DOHH2 (cell line): ENCODE data around the gene FYB1.

Source experiments
- H3F3A ChIP-seq: fragments of 200-600 bp; sonication (generic), shearing (Covaris generic); 2 replicates; pipeline ENCODE4 v1.6.0; 2016; ENCODE audit warnings: antibody characterized with exemption, mild to moderate bottlenecking; ENCODE audit not compliant: control insufficient read depth, insufficient read depth
- H3K27ac ChIP-seq: fragments of 200-600 bp; sonication (generic); 2 replicates; pipeline ENCODE4 v1.5.1; 2014; ENCODE audit warnings: low read depth, mild to moderate bottlenecking, low read length, moderate library complexity
- H3K27me3 ChIP-seq: fragments of 200-600 bp; sonication (generic); 2 replicates; pipeline ENCODE4 v1.6.1; 2014; ENCODE audit warnings: mild to moderate bottlenecking, low read length, mixed read lengths; ENCODE audit not compliant: control insufficient read depth
- H3K36me3 ChIP-seq: fragments of 200-600 bp; sonication (generic); 2 replicates; pipeline ENCODE4 v1.6.1; 2014; ENCODE audit warnings: mild to moderate bottlenecking, low read length, moderate library complexity, mixed read lengths; ENCODE audit not compliant: control insufficient read depth
- H3K4me1 ChIP-seq: fragments of 200-600 bp; sonication (generic); 2 replicates; pipeline ENCODE4 v1.6.1; 2014; ENCODE audit warnings: mild to moderate bottlenecking, low read length, mixed read lengths; ENCODE audit not compliant: control insufficient read depth
- H3K4me2 ChIP-seq: fragments of 200-600 bp; sonication (generic); 2 replicates; pipeline ENCODE4 v1.6.0; 2014; ENCODE audit warnings: mild to moderate bottlenecking, low read length, moderate library complexity
- H3K4me3 ChIP-seq: fragments of 200-600 bp; sonication (generic); 2 replicates; pipeline ENCODE4 v1.5.1; 2014; ENCODE audit warnings: mild to moderate bottlenecking, low read length, mixed read lengths
- H3K79me2 ChIP-seq: fragments of 200-600 bp; sonication (generic); 2 replicates; pipeline ENCODE4 v1.6.1; 2014; ENCODE audit warnings: mild to moderate bottlenecking, low read length, mixed read lengths; ENCODE audit not compliant: control insufficient read depth
- H3K9me2 ChIP-seq: fragments of 200-600 bp; sonication (generic); replicated peaks from 2 replicates; pipeline ENCODE4 v1.6.1; 2014; ENCODE audit warnings: mild to moderate bottlenecking, low read length, mixed read lengths; ENCODE audit not compliant: control insufficient read depth
- H3K9me3 ChIP-seq: fragments of 200-600 bp; sonication (generic); 2 replicates; pipeline ENCODE4 v1.6.1; 2014; ENCODE audit warnings: antibody characterized with exemption, low read length, mixed read lengths; ENCODE audit not compliant: control insufficient read depth, insufficient read depth
- H4K20me1 ChIP-seq: fragments of 200-600 bp; sonication (generic); 2 replicates; pipeline ENCODE4 v1.6.0; 2014; ENCODE audit warnings: low read depth, mild to moderate bottlenecking, antibody characterized with exemption, low read length, moderate library complexity; ENCODE audit not compliant: control insufficient read depth, insufficient read depth
- EZH2phosphoT487 ChIP-seq: fragments of 200-600 bp; sonication (generic); IDR thresholded peaks from 2 replicates; pipeline ENCODE4 v1.6.1; 2017; ENCODE audit warnings: borderline replicate concordance, mild to moderate bottlenecking, antibody characterized with exemption, low read length, moderate library complexity, mixed read lengths
- TF ChIP-seq, protein P1 (sequence below): fragments of 200-600 bp; sonication (generic); IDR thresholded peaks from one replicate; pipeline ENCODE4 v1.5.1; 2014; ENCODE audit warnings: antibody characterized with exemption, mild to moderate bottlenecking, low read depth, low read length; ENCODE audit not compliant: poor library complexity, severe bottlenecking

FYB1 gene

GRCh38 chr5:39167972-39168342 is 51.4 kb downstream of the FYB1 start:
- Histone ChIP-seq H3K4me1 (no peaks in the 10 kb centered on the region), H3K36me3 (no peaks in the 10 kb centered on the region), H3K9me2 (no peaks in the 10 kb centered on the region), H4K20me1 (no peaks in the 10 kb centered on the region), H3K27ac (no peak overlapping the region), H3K9me3 (no peaks in the 10 kb centered on the region), H3K79me2 (no peaks in the 10 kb centered on the region), H3K27me3 (no peaks in the 10 kb centered on the region), H3K4me3 (no peak overlapping the region), H3F3A (no peaks in the 10 kb centered on the region), H3K4me2 (no peak overlapping the region)
- TF ChIP-seq EZH2phosphoT487 = no peak
- TF ChIP-seq, protein P1, sequence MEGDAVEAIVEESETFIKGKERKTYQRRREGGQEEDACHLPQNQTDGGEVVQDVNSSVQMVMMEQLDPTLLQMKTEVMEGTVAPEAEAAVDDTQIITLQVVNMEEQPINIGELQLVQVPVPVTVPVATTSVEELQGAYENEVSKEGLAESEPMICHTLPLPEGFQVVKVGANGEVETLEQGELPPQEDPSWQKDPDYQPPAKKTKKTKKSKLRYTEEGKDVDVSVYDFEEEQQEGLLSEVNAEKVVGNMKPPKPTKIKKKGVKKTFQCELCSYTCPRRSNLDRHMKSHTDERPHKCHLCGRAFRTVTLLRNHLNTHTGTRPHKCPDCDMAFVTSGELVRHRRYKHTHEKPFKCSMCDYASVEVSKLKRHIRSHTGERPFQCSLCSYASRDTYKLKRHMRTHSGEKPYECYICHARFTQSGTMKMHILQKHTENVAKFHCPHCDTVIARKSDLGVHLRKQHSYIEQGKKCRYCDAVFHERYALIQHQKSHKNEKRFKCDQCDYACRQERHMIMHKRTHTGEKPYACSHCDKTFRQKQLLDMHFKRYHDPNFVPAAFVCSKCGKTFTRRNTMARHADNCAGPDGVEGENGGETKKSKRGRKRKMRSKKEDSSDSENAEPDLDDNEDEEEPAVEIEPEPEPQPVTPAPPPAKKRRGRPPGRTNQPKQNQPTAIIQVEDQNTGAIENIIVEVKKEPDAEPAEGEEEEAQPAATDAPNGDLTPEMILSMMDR = no peak

DNA sequence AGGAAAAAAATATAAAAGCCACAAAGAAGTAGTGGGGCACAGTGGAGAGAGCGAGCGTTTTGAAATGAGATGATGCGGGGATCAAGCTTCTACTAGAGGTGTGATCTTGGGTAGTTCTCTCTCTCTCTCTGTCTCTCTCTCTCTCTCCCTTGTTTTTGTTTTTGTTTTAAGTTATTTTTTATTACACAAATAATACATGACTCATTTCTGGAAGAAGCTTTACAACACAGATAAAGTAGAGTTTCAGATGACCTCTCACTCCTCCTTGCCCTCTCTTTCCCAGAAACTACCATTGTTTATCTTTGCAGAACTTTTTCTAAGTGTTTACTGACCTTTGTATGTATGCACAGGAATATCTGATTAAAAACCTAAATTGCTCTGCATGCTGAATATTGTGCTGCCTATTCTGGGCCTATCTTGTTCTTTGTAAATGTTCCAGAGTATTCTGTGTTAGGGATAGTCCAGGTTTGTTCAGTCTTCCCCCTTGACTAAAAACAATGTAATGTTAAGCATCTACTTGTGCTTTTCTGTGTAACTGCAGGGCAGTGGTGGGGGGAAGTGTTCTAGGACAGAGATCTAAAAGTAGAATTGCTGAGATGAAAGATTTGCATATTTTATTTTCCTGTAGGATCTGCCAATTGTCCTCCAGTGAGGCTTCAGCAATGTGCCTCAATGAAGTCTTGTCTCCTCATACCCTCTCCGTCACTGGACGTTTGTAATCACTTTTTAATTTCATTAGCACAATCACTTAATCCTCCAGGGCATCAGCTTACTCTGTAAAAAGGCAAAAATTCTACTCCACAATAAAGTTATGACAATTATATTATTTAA is 52.0 kb downstream of the FYB1 start:
- Histone ChIP-seq H3K4me1 (no peaks in the 10 kb centered on the region), H3K27me3 (no peaks in the 10 kb centered on the region), H3K9me2 (no peaks in the 10 kb centered on the region), H3F3A (no peaks in the 10 kb centered on the region), H3K9me3 (no peaks in the 10 kb centered on the region), H3K4me2 (no peak overlapping the region), H3K4me3 (no peak overlapping the region), H3K79me2 (no peaks in the 10 kb centered on the region), H3K27ac (no peak overlapping the region), H3K36me3 (no peaks in the 10 kb centered on the region), H4K20me1 (no peaks in the 10 kb centered on the region)
- TF ChIP-seq EZH2phosphoT487 = no peak
- TF ChIP-seq, protein P1 = no peak

DNA sequence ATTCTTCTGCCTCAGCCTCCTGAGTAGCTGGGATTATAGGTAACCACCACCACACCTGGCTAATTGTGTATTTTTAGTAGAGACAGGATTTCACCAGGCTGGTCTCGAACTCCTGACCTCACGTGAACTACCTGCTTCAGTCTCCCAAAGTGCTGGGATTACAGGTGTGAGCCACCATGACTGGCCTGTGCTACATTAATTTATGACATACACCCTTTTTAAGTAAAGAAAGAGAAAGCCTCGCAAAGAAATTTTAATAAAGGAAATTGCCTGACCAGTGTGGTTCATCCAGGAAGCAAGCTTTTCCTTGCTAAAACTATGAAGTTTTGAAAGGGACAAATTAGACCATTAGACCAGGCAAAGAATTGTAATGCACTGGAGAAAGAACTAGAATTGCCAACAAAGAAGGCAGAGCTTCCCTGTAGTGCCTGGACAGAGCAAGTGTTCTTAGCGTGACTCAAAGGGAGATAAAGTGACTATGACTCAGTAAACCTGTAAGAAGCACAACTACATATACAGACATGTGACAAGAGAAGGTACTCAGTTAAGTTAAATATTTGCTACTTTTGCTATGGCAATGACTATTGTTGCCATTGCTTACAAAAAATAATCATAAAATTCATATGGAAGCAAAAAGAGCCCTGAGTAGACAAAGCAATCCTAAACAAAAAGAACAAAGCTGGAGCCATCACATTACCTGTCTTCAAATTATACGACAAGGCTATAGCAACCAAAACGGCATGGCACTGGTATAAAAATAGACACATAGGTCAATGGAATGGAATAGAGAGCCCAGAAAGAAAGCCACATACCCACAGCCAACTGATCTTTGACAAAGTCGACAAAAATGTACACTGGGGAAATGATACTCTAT is 54.6 kb downstream of the FYB1 start:
- H3F3A ChIP-seq = no peaks in the 10 kb centered on the region
- H3K9me3 ChIP-seq = no peaks in the 10 kb centered on the region
- H3K9me2 ChIP-seq = no peaks in the 10 kb centered on the region
- no peaks in the 10 kb centered on the region for H3K36me3 ChIP-seq
- no peaks in the 10 kb centered on the region for H4K20me1 ChIP-seq
- H3K27me3 ChIP-seq = no peaks in the 10 kb centered on the region
- no peak overlapping the region for H3K4me3 ChIP-seq
- H3K27ac ChIP-seq = no peak overlapping the region
- no peak overlapping the region for H3K4me2 ChIP-seq
- TF ChIP-seq, protein P1 = no peak
- no peak for TF ChIP-seq EZH2phosphoT487
- no peaks in the 10 kb centered on the region for H3K4me1 ChIP-seq
- H3K79me2 ChIP-seq = no peaks in the 10 kb centered on the region
